ENCODE results near the gene PCDH9. TPM values are rescaled to one million over a fixed set of nuclear protein-coding genes. Genes with fewer than 3 reads are reported as not detected.

Gene PCDH9
- total RNA-seq, 4 donors from 2014 or later: 0.37 to 2.4 (median 1.5) TPM

GRCh38 chr13:66952507-66952906 lies 277.6 kb downstream of the PCDH9 start:
- no peaks in the 10 kb centered on the region for H3K27me3 ChIP-seq
- H3K4me3 ChIP-seq: no peak overlapping the region
- WGBS, 2 donors (ENCODE audit: low coverage in 1 of 2): 83% methylated on average over 3 to 4 of the region's 4 CpGs
- intact Hi-C loops (cut with DNase I; ENCODE audit: low total_unique reads) (no loop called here), in situ Hi-C loops (cut with MboI; ENCODE audit: low pct_ligation_motif_present in 1 of 4, low pct_unique_long_range_greater_than_20kb in 1 of 4, low sequenced_read_pairs in 3 of 4) (no loop called here)
- no peak overlapping the region for H3K27ac ChIP-seq
- no peaks in the 10 kb centered on the region for H3K4me1 ChIP-seq
- no peak for DNase-seq
- H3K36me3 ChIP-seq: no peaks in the 10 kb centered on the region
- no peak for TF ChIP-seq EP300 (IDR thresholded peaks at IDR 0.05; ENCODE audit: low read depth)
- TF ChIP-seq POLR2AphosphoS5 (IDR thresholded peaks at IDR 0.05): no peak
- TF ChIP-seq CTCF (IDR thresholded peaks at IDR 0.05): no peak
- TF ChIP-seq POLR2A (IDR thresholded peaks at IDR 0.05): no peak
- H3K9me3 ChIP-seq: no peaks in the 10 kb centered on the region

DNA sequence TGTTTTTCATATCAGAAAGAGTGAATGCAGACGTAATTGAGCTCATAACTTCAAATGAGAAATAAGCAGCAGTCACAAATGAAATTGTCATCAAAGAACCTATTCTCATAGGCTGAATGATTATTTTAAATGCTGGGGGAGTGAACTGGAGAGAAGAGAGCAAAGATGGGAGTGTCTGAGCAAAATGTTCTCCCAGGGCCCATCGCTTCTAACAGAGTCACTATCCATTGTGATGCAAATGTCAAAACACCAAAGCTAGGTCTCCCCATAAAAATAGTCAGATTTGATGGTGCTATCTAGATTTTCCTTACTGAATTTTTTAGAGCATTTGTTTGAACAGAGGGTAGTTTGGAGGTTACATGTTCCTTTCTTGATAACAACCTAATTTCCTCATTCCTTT lies 278.7 kb downstream of the PCDH9 start:
- Histone ChIP-seq H3K9me3 (no peaks in the 10 kb centered on the region), H3K27me3 (no peaks in the 10 kb centered on the region), H3K4me3 (no peak overlapping the region), H3K4me1 (no peaks in the 10 kb centered on the region), H3K36me3 (no peaks in the 10 kb centered on the region), H3K27ac (no peak overlapping the region)
- WGBS, 2 donors (ENCODE audit: low coverage in 1 of 2): 73% methylated on average over 1 to 2 of the region's 2 CpGs
- in situ Hi-C loops (cut with MboI; ENCODE audit: low pct_ligation_motif_present in 1 of 4, low pct_unique_long_range_greater_than_20kb in 1 of 4, low sequenced_read_pairs in 3 of 4): no loop called here
- DNase-seq: no peak
- intact Hi-C loops (cut with DNase I; ENCODE audit: low total_unique reads): no loop called here
- no peak for TF ChIP-seq CTCF (IDR thresholded peaks at IDR 0.05)
- TF ChIP-seq POLR2AphosphoS5 (IDR thresholded peaks at IDR 0.05): no peak
- TF ChIP-seq POLR2A (IDR thresholded peaks at IDR 0.05): no peak
- TF ChIP-seq EP300 (IDR thresholded peaks at IDR 0.05; ENCODE audit: low read depth): no peak

DNA sequence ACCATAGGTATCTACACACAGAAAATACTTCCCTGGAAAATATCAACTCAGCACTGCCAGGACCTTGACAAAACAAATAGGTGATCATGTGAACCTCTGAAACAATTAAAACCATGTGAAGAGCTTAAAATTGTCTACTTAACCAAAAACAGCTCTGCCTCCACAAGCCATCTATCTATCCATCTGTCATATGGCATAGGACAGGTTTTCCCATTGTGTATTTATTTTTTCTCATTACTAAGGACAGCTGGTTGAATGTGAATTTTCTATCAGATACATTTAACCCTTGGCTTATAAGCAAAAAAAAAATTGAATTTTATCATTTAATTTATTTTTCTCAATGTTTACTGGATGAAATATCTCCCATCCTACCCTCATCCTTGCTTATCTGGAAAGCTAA lies 279.5 kb downstream of the PCDH9 start:
- intact Hi-C loops (cut with DNase I; ENCODE audit: low total_unique reads): no loop called here
- H3K36me3 ChIP-seq: no peaks in the 10 kb centered on the region
- no peaks in the 10 kb centered on the region for H3K4me1 ChIP-seq
- TF ChIP-seq POLR2A (IDR thresholded peaks at IDR 0.05): no peak
- TF ChIP-seq EP300 (IDR thresholded peaks at IDR 0.05; ENCODE audit: low read depth): no peak
- TF ChIP-seq POLR2AphosphoS5 (IDR thresholded peaks at IDR 0.05): no peak
- TF ChIP-seq CTCF (IDR thresholded peaks at IDR 0.05): no peak
- no peak overlapping the region for H3K27ac ChIP-seq
- H3K4me3 ChIP-seq: no peak overlapping the region
- no peaks in the 10 kb centered on the region for H3K27me3 ChIP-seq
- in situ Hi-C loops (cut with MboI; ENCODE audit: low pct_ligation_motif_present in 1 of 4, low pct_unique_long_range_greater_than_20kb in 1 of 4, low sequenced_read_pairs in 3 of 4): no loop called here
- no peak for DNase-seq
- no peaks in the 10 kb centered on the region for H3K9me3 ChIP-seq

- H3K27ac ChIP-seq: no peak overlapping the region
- no peaks in the 10 kb centered on the region for H3K4me1 ChIP-seq
- DNase-seq: no peak
- WGBS, 2 donors (ENCODE audit: low coverage in 1 of 2): 87 to 88% methylated on average over 6 of the region's 6 CpGs
- no peaks in the 10 kb centered on the region for H3K36me3 ChIP-seq
- TF ChIP-seq CTCF (IDR thresholded peaks at IDR 0.05) (no peak), EP300 (IDR thresholded peaks at IDR 0.05; ENCODE audit: low read depth) (no peak), POLR2A (IDR thresholded peaks at IDR 0.05) (no peak), POLR2AphosphoS5 (IDR thresholded peaks at IDR 0.05) (no peak)
- H3K9me3 ChIP-seq: no peaks in the 10 kb centered on the region
- H3K27me3 ChIP-seq: no peaks in the 10 kb centered on the region
- intact Hi-C loops (cut with DNase I; ENCODE audit: low total_unique reads): no loop called here
- H3K4me3 ChIP-seq: no peak overlapping the region
- in situ Hi-C loops (cut with MboI; ENCODE audit: low pct_ligation_motif_present in 1 of 4, low pct_unique_long_range_greater_than_20kb in 1 of 4, low sequenced_read_pairs in 3 of 4): no loop called here
Measured at GRCh38 chr13:66948910-66949309, 281.2 kb downstream of the PCDH9 start.
